AG08396 (cell line): ENCODE results near the gene ASB1.
"Not testable (repeated sequence)": the region's sequence is repeated elsewhere in the genome, so short reads cannot be mapped to it uniquely, and the experiment has no call there.

Experiments used
- DNase-seq: peaks from one replicate; pipeline ENCODE4 v3.0.0; 2012; ENCODE audit warnings: low spot score, mixed read lengths

The ASB1 gene

DNA sequence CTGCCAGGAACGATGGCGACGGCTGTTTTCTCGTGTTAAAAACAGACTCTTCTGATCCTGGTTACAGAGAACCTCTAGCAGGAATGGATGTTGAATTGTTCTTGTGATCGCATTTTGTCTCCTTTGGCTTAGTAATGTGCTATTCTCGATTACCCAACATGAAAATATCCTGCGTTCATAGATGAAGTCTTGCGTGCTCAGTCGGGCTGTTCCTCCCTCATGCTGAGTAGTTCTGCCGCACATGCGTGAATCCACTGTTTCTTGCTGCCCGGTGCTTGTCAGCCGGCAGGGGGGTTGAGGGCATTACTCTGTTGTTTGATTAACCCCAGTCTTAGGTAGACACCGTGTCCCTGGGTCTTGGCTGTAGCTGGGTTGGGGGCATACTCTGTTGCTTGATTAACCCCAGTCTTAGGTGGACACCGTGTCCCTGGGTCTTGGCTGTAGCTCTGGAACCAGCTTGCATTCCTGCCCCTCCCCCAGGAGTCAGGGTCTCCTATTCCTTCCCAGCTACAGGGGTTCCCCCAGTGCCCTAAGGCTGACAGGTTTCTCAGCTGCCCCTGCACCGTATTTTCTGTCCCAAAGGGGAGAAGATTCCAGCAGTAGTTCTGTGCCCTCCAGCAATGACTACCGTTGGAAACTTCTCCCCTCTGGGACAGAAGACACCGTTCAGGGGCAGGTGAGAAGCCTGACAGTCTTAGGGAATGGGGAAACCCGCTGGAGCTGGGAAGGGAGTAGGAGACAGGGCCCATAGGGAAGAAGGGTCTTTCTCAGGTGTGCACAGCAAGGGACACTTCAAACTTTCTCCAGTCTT, 22.1 kb upstream of the ASB1 start:
- DNase-seq: no peak

DNA sequence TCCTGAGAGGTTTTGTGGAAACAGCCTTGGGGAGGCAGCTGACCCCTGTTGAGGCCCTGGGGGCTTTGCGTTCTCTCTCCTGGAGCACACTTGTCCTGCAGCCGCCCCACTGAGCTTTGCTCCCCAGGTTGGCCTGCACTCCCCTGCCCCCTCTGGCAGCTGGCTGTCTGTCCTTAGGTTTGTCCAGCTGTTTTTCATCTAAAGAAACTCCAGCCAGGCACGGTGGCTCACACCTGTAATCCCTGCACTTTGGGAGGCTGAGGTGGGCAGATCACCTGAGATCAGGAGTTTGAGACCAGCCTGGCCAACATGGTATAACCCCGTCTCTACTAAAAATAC, 21.5 kb upstream of the ASB1 start:
- DNase-seq: not testable (repeated sequence)

DNA sequence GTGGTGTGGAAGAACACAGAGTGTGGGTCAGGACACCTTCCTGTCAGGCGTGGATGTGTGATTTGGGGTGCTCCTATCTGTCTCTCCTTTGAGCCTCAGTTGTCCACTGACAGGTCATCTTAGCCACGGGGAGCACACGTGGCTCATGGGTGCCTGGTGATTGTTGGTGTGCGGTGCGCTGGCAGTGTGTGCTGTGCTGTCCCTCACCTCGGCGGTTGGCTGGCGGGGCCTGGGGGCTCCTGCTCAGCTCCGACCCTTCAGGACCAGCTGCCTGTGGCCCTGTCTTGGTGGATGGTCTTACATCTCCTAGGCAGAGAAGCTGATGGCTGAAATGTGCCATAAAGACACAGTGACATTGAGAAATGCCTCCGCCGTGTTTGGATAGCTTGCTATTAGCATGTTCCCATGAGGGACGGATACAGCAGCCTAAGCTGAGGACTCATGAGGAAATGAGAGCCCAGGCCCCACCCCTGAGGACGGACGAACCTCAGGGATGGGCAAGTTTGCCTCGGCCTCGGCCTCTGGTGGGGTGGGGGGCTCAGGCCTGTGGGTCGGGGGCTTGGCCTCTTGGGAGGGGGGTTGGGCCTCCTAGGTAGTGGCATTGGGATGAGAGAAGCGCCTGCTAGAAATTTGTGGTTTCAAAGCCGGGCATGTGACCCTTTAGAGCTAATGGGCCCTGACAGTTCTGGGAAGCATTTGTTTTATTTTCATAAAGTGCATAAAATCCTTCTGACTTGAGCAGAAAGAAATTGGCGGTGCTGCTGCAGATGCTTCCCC, 20.3 kb upstream of the ASB1 start:
- no peak for DNase-seq

DNA sequence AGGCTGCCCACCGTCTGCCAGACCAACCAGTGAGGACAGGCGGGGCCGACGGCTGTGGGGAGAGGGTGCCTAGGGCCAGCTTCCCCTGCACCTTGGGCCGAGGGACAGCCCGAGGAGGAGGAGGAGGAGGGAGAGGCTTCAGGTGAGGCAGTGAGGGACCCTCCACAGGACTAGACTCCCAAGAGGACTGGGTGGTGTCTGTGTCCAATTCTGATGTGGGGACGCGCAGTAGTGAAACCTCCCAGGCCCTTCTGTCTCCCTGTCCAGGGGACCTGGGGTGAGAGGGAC, 19.8 kb upstream of the ASB1 start:
- DNase-seq: no peak

DNA sequence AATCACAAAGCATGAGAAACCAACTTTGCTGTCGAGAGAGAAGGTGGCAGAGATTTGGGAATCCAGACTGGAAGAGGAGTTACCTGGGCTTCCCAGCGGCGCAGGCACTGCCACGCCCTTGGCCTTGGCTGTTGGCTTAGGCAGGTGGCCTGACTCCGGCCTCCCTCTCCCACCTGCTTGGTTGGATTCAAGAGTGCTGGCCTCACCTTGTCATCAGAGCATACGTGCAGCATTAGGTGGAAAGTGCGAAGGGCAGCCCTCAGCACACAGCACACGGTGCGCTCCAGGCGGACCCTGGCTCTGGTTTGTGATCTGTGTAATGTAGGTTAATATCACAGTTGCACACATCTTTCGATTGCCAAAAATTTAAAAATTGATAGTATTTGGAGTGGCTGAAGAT, 19.2 kb upstream of the ASB1 start:
- DNase-seq: no peak

DNA sequence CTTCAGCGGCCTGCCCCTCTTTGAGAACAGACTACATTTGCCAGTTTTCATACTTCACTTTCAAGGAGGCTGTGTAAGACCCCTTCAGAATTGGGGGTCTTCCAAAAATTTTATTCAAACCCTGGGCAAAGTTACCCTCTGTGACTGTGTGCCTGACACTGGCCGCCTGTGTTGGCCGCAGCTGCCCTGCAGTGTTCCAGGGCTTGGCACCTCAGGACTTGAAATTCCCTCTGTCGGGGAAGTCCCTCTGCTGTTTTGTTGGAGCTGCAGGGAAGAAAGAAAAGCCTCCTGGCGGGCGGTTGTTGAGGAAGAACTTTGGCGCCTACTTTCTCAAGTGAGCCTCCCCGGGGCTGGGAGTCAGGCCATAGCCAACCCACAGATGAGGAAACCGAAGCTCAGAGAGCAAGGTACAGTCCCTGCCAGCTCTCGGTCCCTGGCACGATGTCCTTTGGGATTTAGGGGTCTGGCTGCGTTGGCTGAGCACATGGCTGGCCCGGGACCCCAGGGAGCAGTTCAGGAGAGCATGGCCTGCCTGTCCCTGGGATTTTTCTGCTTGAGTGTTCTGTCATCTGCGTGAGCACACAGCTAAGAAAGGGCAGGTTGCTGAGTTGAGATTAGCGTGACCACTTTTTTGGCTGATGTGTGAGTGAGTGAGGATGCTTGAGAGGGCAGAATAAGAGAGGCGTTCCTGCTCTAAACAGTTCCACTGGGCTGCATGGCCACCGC, 17.9 kb upstream of the ASB1 start:
- no peak for DNase-seq

DNA sequence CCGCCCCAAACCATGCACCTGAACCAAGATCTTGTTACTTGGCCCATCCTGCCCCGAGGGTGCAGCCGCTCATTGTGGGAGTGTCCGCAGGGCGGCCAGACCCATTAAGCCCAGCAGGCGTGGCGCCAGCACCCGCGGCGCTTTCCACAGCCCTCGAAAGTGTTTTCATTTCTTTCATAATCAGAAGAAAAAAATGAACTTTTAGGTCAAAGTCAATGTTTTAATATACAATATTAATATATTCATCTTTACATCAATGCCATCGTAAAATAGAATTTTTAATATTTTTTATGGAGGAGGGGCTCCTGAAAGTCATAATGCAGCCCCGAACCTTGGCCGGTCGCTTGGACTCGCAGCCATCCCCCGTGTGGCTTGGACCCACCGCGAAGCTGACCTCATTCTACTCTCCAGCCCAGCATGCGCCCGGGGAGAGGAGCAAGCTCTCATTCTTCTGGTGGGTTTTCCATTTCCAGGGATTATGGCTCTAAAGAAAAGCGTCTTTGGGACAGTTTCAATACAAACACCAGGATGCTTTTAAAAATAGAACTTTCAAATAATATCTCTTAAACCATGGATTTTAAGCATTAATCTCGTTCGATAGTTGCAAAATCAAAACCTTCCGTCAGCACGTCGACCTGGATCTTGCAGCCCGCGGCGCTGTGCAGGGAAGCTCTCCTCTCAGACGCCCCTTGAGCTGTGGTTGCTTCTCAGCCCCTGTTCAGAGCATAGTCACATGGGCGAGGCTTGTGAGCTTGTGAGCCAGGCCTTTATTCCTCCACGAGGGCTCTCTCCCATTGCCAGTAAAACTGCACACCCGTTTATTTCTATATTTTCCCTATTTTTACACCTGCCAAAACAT, 17.2 kb upstream of the ASB1 start:
- DNase-seq: no peak

DNA sequence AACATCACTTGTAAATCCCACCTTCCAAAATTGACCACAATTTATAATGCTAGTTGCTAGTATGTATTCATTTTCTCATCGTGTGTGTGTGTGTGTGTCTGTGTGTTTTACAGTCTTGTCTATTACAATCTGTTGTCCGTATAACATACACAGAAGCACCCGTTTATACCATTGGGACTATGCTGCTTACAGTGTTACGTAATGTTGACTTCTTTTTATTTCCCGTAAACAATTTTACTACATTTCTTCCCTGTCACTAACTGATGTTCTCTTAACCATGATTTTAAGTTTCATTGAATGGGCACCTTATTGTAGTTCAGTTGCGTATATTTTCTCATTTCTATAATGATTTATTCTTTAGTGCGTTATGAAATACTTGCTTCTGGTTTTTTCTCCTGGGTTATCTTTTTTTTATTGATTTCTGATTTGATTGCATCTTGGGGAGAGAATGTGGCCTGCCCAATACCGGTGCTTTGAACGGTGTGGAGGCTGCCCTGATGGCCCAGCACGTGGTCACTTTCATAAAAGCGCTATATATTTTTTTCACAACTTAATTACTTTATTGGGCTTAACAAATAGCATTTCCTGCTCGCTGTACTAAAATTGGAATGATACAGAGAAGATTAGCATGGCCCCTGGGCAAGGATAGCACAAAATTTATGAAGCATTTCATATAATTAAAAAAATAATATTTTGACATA, 14.5 kb upstream of the ASB1 start:
- no peak for DNase-seq

DNA sequence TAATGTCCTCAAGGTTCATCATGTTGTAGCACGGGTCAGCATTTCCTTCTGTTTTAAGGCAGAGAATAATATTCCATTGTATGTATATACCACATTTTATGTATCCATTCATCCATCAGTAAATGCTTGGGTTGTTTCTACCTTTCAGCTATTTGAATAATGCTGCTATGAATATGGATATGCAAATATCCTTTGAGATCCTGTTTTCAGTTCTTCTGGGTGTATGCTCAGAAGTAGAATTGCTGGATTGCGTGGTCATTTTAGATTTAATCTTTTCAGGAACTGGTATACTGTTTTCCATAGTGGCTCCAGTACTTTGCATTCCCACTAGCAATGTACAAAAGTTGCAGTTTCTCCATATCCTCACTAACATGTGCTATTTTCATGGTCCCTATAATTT, 13.4 kb upstream of the ASB1 start:
- no peak for DNase-seq

DNA sequence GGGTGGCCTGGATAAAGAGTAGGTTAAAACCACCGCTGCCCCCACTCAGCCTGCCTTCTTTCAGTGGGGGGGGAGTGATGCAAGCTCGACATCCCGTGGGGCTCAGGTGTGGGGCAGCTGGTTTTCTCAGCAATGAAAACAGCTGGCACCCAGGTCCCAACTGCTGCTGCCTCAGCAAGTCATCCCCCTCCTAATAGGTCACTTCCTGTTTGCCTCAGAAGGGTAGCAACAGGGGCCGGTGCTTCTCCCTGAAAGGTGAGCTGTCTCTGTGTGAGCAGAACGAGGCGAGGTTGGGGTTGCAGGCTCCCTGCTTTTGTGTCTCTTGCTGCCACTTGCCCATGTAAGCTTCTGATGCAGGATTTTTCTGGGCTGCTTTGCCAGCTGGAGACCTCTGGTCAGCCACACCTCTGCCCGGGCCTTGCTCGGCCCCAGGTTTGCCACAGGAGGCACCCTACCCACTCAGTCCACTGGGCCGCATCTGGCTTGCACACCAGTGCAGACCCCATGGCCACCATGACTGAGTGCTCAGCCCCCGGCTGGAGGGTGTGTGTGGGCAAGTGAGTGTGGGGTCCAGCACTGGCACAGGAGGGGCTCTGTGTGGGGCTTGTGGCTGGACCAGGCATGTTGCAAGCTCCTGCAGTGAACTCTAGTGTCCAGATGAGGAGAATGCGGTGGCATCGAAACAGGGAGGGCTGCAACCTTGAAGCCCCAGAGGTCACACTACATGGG, 11.5 kb upstream of the ASB1 start:
- DNase-seq: no peak

DNA sequence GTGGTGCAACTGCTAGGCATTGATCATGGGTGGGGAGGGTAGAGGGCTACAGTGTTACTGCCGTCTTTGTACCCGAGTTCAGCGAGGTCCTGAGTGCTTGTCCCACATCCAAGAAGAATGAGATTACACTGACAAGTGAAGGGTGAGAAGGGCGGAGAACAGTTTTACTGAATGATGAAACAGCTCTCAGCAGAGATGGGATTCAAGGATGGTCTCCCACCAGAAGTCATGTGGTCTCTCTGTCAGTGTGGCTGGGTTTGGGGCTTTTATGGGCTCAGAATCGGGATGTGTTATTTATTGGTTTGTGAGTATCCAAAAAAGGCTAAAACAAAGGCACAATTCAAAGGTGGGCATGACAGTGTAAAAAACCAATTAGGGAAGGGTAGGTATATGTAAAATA, 10.8 kb upstream of the ASB1 start:
- DNase-seq: no peak

DNA sequence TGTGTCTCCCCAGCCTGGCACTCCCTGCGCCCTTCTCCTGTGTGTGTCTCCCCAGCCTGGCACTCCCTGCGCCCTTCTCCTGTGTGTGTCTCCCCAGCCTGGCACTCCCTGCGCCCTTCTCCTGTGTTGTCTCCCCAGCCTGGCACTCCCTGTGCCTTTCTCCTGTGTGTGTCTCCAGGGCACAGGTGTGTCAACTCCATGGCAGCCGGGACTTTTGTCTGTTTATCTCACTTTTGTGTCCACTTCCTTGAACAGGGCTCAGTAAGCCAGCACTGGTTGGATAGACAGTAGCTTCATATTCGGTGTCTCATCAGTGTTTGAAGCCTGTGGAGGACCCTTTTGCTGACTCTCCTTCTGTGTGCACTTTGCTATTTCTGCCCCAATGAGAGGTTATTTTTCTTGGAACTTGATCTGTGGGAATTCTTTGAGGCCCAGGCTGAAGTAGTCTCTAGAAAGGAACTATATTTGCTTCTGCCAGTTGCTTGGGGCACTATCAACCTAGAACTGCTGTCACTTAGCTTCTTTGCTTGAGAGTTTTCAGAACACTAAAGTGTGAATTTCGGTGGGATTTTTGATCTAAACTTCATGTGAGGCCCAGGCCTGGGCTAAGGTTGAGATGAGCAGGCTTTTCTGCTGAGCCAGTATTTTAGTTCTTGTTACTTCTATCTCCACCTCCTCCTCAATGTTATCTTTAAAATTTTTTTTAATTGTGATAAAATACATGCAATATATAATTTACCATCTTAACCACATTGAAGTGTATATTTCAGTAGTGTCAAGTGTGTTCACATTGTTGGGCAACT, 8.3 kb upstream of the ASB1 start:
- DNase-seq: no peak

DNA sequence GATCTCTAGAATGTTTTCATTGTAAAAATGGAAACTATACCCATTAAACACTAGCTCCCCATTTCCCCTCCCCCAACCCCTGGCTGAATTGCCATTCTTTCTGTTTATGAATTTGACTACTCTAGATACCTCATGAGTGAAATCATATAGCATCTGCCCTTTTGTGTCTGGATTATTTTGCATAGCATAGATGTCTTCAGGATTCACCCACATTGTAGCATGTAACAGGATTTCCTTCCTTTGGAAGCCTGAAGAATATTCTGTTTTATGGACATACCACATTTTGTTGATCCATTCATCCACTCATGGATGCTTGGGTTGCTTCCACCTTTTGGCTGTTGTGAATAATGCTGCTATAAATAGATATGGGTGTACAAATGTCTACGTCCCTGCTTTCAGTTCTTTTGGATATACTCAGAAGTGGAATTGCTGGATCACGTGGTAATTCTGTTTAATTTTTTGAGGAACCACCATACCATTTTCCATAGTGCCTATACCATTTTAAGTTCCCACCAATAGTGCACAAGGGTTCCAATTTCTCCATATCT, 7.7 kb upstream of the ASB1 start:
- DNase-seq: no peak

DNA sequence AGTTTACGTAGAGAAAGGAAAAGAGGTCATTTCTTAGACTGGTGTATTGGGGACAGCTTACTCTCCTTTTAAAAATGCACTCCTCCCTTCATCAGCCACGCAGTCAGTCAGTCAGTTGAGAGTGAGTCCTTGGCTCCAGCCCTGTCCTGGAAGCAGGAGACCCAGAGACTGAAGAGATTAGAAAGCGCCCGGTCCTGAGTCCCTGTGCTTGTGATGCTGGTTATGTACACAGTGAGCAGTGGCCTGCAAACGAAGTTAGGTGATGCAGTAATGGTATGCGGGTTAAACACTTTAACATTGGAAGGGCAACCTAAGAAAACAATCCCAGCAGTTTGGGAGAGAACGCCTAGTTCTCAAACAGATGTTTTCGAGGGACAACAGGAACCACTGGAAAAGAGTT, 6.3 kb upstream of the ASB1 start:
- DNase-seq: no peak

DNA sequence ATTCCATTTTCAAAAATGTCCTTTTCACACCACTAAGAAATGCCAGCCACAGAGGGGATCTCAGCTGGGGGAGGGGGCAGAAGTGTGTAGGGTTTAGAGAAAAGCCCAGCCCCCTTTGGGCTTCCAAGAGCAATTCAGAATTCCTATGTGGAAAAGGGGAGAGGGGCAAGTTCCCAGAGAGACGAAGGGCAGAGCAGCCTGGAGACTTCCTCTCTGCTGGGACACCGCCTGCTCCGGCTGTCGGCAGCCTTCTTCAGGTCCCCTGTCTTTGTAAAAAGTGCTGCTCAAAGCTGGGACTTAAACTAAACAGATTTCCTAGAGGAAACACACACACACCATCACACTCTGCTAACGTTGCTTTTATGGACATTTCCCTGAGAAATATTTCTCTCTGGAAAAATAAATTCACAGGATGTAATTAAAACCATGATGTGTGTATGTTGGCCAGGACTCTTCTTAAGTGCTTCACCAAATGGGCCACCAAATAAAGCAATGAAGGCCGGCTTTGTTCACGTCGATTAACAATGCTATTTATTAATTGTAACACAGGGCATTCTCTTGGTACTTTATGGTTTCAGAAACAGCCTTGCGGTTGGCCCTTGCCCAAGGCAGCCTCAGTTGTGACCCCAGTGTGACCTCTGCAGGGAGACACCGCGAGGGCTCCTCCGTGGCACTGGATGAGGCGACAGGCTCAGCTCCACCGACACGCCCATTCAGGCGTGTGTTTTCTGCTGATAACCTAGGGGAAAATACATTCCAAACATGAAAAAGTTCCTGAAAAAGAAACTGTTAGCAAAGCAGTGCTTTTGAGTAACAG, 5.6 kb upstream of the ASB1 start:
- DNase-seq: no peak

DNA sequence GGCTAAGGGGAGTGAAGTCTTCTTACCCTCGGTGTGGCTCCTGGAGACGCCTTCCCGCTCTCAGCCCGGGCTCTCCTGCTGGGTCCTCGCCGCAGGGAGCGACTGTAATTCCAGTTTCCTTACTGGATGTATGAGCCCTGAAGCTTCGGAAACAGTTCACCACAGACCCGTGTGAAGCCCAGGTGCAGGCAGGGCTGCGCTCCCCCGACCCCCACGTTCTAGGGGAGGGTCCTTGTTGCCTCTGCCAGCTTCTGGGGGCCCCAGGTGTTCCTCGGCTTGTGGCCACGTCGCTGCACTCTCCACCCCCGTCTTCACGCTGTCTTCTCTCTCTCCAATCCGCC, 5.1 kb upstream of the ASB1 start:
- DNase-seq: no peak

DNA sequence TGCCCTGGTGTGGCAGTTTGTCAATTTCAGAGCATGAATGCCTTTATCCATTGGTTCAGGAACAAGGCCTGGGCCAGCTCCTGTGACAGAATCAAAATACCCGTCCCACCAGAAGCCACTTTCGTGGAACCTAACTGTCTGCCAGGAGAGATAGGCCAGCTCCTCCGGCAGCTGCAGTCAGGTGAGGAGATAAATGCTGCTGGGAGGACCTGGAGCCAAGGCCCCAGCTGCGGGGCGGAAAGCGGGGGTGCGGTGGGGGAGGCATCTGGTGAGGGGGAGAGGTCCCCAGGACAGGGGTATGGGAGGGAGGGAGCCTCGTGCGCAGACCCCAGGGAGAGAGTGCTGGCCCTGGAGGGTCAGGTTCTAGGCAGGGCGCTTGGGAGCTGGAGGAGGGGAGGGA, 4.4 kb upstream of the ASB1 start:
- no peak for DNase-seq

DNA sequence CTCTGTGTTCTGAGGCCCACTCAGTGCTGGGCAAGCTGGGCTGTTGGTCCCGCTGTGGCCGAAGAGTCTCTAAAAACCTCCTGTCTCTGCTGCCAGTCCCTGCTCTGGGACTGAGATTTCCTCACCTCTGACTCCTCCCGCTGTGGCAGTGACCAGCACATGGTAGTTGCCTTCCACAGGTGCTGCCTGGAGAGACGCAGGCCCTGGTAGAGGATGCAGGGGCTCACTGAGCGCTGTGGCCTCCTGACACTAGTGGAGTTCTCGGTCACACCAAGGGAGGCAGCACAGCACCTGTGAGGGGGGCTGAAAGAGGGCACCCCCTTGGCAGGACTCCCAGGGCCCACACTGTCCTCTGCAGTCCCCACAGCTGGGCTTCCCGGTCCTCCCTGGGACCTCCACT, 3.8 kb upstream of the ASB1 start:
- DNase-seq: no peak
